ENCODE data around the gene SLC17A9.

DNA sequence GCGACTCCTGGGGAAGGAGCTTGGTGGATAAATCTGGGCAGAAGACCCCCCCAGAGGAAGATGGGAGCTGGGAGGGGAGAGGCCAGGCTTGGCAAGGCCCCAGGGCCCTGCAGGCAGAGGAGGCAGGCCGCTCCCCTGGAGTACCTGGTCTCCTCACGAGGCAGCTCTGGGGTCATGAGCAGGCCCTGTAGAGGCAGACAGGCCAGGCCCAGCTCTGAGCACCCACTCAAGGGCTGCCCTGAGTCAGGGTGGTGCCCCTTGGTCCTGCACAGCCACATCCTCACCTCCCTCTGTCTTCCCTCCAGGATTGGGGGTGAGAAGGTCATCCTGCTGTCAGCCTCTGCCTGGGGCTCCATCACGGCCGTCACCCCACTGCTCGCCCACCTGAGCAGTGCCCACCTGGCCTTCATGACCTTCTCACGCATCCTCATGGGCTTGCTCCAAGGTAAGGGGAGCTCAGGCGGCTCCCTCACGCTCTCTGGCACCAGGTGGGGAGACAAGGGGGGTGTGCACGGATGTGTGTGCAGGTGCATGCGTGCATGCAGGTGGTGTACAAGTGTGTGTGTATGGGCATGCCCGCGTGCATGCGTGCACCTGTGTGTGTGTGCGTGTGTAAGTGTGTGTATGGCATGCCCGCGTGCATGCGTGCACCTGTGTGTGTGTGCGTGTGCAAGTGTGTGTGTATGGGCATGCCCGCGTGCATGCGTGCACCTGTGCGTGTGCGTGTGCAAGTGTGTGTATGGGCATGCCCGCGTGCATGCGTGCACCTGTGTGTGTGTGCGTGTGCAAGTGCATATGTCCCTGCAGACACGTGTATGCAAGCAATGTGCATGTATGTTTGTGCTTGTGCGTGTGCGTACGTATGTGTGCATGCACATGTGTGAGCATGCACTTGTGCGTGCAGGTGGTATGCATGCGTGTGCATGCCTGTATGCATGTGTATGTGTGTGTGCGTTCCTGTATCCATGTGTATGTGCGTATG, 4.9 kb downstream of the SLC17A9 start:
- no peak for TF ChIP-seq CTCF (conservative IDR thresholded peaks at IDR 0.05; ENCODE audit: low read depth, low read length)
- no peak for TF ChIP-seq EZH2 (IDR thresholded peaks at IDR 0.05; ENCODE audit: low read length, unreplicated experiment)
